Thymus (tissue), 11 donors: Measurements from ENCODE around the gene SLC66A2. TPM values are rescaled to one million over a fixed set of nuclear protein-coding genes. Genes with fewer than 3 reads are reported as not detected.
"Not testable (repeated sequence)": the region's sequence is repeated elsewhere in the genome, so short reads cannot be mapped to it uniquely, and the experiment has no call there.

Source experiments
- DNase-seq, 9 donors: peaks; one replicate each; pipeline ENCODE4 v3.0.0-alpha.2; 2013; ENCODE audit warnings: low spot score in 9 of 9, low read depth in 6 of 9, missing footprints in 1 of 9
- H3K27ac ChIP-seq, 2 donors: one replicate each; pipeline ENCODE4 v1.5.1; 2013; ENCODE audit warnings: control low read depth in 1 of 2, low read depth in 1 of 2, low read length in 1 of 2, mild to moderate bottlenecking in 1 of 2, moderate library complexity in 1 of 2
- H3K27me3 ChIP-seq, 2 donors: one replicate each; pipeline ENCODE4 v1.5.1; 2013; ENCODE audit warnings: low read length in 1 of 2; ENCODE audit not compliant: control insufficient read depth in 2 of 2, insufficient read depth in 1 of 2
- H3K36me3 ChIP-seq, 2 donors: one replicate each; pipeline ENCODE4 v1.5.1; 2013; ENCODE audit warnings: low read length in 1 of 2, mild to moderate bottlenecking in 1 of 2, moderate library complexity in 1 of 2; ENCODE audit not compliant: control insufficient read depth in 2 of 2, insufficient read depth in 2 of 2
- H3K4me1 ChIP-seq, 2 donors: one replicate each; pipeline ENCODE4 v1.5.1; 2013; ENCODE audit warnings: low read length in 2 of 2; ENCODE audit not compliant: control insufficient read depth in 2 of 2, insufficient read depth in 2 of 2
- H3K4me3 ChIP-seq, 2 donors: one replicate each; pipeline ENCODE4 v1.5.1; 2013; ENCODE audit warnings: low read length in 2 of 2, control low read depth in 1 of 2, mild to moderate bottlenecking in 1 of 2
- H3K9me3 ChIP-seq, 2 donors: one replicate each; pipeline ENCODE4 v1.5.1; 2013; ENCODE audit warnings: low read length in 1 of 2, mild to moderate bottlenecking in 1 of 2; ENCODE audit not compliant: control insufficient read depth in 2 of 2, insufficient read depth in 1 of 2
- WGBS: extraction: QIAGEN DNeasy Blood & Tissue Kit; methylation state at CpG from one replicate; pipeline ENCODE4 v1.1.7; 2013; 5-methylcytosine and 5-hydroxymethylcytosine counted together
- polyA plus RNA-seq: library from polyadenylated mRNA; stranded (reverse); fragments of 200-250 nt; gene quantifications from one replicate; pipeline ENCODE4 v1.2.3, GENCODE V29; 2013
- total RNA-seq: library from RNA; stranded (reverse); fragments of 120-200 nt; gene quantifications from one replicate; pipeline ENCODE4 v1.2.4, GENCODE V29; 2013
- donor health status: healthy.

SLC66A2 gene
- total and polyA plus RNA-seq, 2 donors: 19.9 to 91.3 TPM

DNA sequence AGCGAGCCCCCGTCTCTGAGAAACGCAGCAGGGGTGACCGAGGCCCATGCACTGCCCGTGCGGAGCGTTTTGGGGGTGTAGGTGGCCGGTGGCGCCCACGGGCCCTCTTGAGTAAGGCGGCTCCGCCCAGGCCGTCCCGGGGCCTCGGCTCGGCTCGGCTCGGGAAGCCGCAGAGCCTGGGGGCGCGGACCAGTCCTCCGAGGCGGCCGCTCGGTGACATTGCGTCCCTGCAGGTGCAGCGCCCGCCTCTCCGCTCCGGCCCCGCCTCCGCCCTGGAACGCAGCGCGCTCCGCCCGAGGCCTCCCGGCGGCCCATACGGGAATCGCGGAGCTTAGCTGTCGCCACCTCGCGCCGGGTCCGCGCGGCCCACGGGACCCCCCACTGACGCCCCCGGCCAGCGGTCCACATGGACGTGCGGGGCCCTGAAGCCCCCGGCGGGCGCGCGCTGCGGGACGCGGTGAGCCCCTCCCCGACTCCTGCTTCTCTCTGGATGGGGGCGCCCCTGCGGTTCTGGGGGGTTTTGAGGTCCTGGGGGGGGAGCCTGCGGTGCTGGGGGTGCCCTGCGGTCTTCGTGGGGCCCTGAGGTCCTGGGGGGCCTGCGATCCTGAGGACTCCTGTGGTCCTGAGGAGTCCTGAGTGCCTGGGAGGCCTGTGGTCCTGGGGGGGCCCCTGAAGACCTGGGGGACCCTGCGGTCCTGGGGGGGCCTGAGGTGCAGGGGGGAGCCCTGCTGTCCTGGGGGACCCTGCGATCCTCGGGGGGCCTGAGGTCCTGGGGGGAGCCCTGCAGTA is 13.1 kb upstream of the SLC66A2 start, which contains the start of gene HSBP1L1:
TSS of gene HSBP1L1 (plus strand) at position 314 of the 789 bp plus-strand sequence. CDS start at position 407, 93 bp downstream.
- Histone ChIP-seq H3K27me3 (peaks cover 0 to 23% of the 10 kb centered on the region in 2 donors), H3K27ac (peak within 1 kb of the TSS in 1 of 2 donors; percentile 75), H3K9me3 (no peaks in the 10 kb centered on the region), H3K4me1 (peaks cover 15 to 30% of the 10 kb centered on the region in 2 donors), H3K4me3 (peak within 1 kb of the TSS; percentile 24 to 69), H3K36me3 (no peaks in the 10 kb centered on the region)
- whole genome bisulfite sequencing: 2% methylated on average over 73 of the region's 73 CpGs
- peak in 4 of 9 donors; percentile 35 to 67 (median 49) for DNase-seq

DNA sequence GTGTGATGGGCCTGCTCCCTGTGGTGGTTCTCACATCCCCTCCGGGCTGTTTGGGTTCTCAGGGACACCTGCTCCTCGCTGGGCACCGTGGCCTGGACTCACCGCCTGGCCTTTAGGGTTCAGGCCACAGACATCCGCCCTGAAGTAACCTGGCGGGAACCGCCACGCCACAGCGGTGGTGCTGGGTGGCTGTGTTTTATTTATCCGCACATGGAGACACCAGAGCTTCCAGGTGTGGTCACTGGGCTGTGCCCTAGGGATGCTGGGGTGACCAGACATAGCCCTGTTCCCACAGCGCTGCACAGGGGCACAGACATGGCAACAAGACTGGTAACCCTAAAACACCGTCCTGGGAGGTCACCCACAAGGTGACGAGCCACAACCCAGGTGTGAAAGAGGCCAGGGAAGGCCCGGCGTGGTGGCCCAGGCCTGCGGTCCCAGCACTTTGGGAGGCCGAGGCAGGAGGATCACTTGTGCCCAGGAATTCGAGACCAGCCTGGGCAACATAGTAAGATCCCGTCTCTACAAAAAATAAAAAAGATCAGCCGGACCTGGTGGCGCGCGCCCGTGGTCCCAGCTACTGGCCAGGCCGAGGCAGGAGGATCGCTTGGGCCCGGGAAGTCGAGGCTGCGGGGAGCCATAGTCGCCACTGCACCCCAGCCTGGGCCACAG is 12.3 kb upstream of the SLC66A2 start:
- Histone ChIP-seq H3K4me1 (peaks cover 15 to 30% of the 10 kb centered on the region in 2 donors), H3K27ac (no peak overlapping the region), H3K36me3 (no peaks in the 10 kb centered on the region), H3K4me3 (peak overlapping the region in 1 of 2 donors; percentile 69), H3K9me3 (no peaks in the 10 kb centered on the region), H3K27me3 (peaks cover 0 to 23% of the 10 kb centered on the region in 2 donors)
- 88% methylated on average over 30 of the region's 30 CpGs for WGBS
- no peak for DNase-seq

DNA sequence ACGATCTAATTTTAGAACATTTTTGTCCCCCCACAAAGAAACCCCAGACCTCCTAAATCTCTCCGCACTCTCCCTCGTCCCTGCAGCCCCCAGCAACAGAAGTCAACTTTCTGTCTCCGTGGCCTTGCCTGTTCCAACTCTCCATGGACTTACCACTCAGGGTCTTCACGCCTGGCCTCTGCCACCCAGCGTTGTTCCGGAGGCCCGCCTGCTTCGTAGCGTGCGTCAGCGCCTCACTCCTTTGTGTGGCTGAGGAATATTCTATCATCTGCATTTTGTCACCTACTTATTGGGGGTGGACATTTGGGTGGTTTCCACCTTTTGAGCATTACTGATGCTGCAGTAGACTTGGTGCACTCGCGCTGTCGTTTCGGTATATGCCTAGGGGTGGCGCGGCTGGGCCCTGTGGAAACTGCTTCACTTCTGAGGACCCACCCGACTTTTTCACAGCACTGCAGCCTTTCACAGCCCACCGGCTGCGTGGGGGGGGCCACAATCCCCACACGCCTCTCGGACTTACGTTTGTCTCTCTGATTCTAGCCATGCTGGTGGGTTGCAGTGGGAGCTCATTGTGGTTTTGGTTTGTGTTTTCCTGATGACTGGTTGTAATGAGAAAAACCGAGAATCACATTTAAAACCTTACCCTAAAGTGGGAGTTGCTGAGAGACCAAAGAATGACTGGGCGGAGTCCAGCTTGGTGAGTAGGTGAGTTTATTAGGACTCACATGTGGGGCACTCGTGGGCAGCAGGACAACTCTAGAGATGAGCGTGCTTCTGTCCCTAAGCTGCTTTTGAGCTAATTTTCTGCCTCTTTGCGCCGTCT is 11.6 kb upstream of the SLC66A2 start:
- H3K9me3 ChIP-seq: no peaks in the 10 kb centered on the region
- WGBS: 81% methylated on average over 30 of the region's 30 CpGs
- no peak for DNase-seq
- no peak overlapping the region for H3K4me3 ChIP-seq
- peaks cover 0 to 23% of the 10 kb centered on the region in 2 donors for H3K27me3 ChIP-seq
- peaks cover 15 to 30% of the 10 kb centered on the region in 2 donors for H3K4me1 ChIP-seq
- no peaks in the 10 kb centered on the region for H3K36me3 ChIP-seq
- no peak overlapping the region for H3K27ac ChIP-seq

DNA sequence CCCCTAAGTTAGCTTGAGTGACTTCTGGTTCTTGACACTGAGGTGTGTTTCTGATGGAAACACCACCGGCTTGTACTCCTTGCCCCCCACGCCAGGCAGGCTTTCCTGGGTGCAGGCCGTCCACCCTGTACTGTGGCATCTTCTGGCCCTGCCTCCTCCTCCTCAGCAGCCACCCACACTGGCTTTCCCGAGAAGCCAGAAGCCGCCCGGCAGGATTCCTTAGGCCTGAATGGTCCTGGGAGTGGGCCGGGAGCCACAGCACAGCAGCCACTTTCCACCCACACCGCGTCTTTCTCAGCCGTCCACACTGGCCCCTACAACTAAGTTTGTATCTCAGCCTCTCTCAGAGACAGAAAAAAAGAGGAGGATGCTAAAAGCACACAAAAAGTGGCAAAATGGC is 10.9 kb upstream of the SLC66A2 start:
- H3K27me3 ChIP-seq: peaks cover 0 to 23% of the 10 kb centered on the region in 2 donors
- peaks cover 15 to 30% of the 10 kb centered on the region in 2 donors for H3K4me1 ChIP-seq
- no peak overlapping the region for H3K27ac ChIP-seq

DNA sequence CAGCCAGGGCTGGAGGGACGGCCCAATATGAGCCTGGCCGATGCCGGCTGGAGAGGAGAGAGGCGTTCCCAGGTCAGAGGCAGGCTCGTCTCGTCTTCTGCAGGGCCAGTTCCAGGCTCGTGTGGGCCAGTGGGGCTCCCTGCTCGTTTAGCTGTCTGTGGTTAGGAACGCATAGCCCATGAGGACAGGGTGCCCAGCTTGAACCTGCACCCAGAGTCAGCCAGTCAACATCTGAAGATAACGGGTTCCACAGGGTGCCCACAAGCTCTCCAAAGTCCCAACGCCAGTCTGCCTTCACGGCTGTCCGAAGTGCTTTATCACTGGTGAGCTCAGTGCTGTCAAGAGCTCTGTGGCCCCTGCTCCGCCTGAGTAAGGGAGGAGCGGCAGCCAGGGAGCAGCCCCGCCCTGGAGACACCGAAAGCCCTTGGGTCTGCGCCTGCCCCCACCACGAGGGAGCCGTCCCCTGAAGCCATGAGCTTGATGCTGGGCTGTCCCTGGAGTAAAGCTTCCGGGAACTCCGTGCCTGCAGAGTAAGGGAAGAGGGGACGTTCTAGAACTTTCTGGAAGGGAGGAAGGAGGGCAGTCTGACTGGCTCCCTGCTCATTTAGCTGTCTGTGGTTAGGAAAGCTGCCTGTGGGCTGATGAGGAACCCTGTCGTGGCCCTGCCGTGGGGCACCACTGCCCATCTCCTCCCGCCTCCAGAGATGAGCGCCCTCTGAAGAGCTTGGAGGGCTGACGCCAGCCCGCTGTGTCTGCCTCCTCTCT is 10.3 kb upstream of the SLC66A2 start:
- H3K4me1 ChIP-seq: peaks cover 15 to 30% of the 10 kb centered on the region in 2 donors
- H3K4me3 ChIP-seq: no peak overlapping the region
- no peak for DNase-seq
- H3K9me3 ChIP-seq: no peaks in the 10 kb centered on the region
- peaks cover 0 to 23% of the 10 kb centered on the region in 2 donors for H3K27me3 ChIP-seq
- H3K36me3 ChIP-seq: no peaks in the 10 kb centered on the region
- whole genome bisulfite sequencing: 92% methylated on average over 29 of the region's 29 CpGs
- no peak overlapping the region for H3K27ac ChIP-seq

More for the DNA sequence above, 10.9 kb upstream of the SLC66A2 start:
- DNase-seq: no peak
- WGBS: 93% methylated on average over 10 of the region's 10 CpGs
- Histone ChIP-seq H3K36me3 (no peaks in the 10 kb centered on the region), H3K4me3 (no peak overlapping the region), H3K9me3 (no peaks in the 10 kb centered on the region)

DNA sequence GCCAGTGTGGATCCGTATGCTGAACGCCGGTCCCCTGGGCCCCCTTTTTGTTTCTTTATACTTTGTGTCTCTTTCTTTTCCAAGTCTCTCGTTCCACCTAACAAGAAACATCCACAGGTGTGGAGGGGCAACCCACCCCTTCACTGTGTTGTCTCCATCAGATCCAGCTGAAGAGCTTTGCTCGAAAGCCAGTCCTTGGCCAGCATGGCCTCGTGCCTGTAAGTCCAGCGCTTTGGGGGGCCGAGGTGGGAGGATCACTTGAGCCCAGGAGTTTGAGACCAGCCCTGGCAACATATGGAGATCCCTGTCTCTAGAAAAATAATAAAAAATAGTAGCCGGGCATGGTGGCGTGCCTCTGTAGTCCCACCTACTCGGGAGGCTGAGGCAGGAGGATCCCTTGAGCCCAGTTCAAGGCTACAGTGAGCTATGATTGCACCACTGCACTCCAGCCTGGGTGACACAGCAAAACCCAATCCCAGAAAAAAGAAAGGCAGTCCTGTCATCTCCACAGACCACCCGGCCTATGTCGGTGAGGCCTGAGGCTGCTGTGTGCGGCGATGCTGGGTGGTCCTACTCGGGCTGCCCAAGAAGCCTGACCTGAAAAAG is 9.6 kb upstream of the SLC66A2 start:
- peaks cover 0 to 23% of the 10 kb centered on the region in 2 donors for H3K27me3 ChIP-seq
- no peak for DNase-seq
- H3K27ac ChIP-seq: no peak overlapping the region
- WGBS: 97% methylated on average over 16 of the region's 16 CpGs
- H3K4me3 ChIP-seq: no peak overlapping the region
- no peaks in the 10 kb centered on the region for H3K36me3 ChIP-seq
- H3K9me3 ChIP-seq: no peaks in the 10 kb centered on the region
- H3K4me1 ChIP-seq: peaks cover 15 to 30% of the 10 kb centered on the region in 2 donors

DNA sequence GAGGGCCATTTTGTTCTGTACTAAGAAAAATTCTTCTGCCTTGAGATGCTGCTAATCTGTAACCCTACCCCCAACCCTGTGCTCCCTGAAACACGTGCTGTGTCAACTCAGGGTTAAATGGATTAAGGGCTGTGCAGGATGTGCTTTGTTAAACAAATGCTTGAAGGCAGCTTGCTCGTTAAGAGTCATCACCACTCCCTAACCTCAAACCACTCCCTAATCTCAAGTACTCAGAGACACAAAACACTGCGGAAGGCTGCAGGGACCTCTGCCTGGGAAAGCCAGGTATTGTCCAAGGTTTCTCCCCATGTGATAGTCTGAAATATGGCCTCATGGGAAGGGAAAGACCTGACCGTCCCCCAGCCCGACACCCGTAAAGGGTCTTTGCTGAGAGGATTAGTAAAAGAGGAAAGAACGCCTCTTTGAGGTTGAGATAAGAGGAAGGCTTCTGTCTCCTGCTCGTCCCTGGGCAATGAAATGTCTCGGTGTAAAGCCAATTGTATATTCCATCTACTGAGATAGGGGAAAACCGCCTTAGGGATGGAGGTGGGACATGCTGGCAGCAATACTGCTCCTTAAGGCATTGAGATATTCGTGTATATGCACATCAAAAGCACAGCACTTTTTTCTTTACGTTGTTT is 8.8 kb upstream of the SLC66A2 start:
- DNase-seq: peak in 1 of 9 donors; percentile 31
- not testable (repeated sequence) for H3K9me3 ChIP-seq, H3K36me3 ChIP-seq, H3K4me3 ChIP-seq, H3K27ac ChIP-seq
- Histone ChIP-seq H3K27me3 (peaks cover 0 to 23% of the 10 kb centered on the region in 2 donors), H3K4me1 (peaks cover 15 to 26% of the 10 kb centered on the region in 2 donors)
- WGBS: 29% methylated on average over 12 of the region's 12 CpGs

DNA sequence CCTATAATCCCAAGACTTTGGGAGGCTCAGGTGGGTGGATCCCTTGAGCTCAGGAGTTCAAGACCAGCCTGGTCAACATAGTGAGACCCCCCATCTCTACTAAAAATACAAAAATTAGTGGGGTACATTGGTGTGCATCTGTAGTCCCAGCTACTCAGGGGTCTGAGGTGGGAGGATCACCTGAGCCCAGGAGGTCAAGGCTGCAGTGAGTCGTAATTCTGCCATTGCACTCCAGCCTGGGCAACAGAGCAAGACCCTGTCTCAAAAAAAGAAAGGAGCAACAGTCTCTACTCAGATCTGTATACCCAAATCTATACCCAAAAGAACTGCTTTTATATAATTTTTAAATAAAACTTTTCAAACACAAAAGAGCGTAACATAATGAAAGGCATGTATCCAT is 7.5 kb upstream of the SLC66A2 start:
- H3K27ac ChIP-seq: no peak overlapping the region
- H3K9me3 ChIP-seq: no peaks in the 10 kb centered on the region
- WGBS: 97% methylated on average over 2 of the region's 2 CpGs
- H3K27me3 ChIP-seq: peaks cover 0 to 21% of the 10 kb centered on the region in 2 donors
- no peaks in the 10 kb centered on the region for H3K36me3 ChIP-seq
- no peak overlapping the region for H3K4me3 ChIP-seq
- H3K4me1 ChIP-seq: peaks cover 6 to 17% of the 10 kb centered on the region in 2 donors
- DNase-seq: no peak
